ENCODE data around the gene ABTB2. TPM values are rescaled to one million over a fixed set of nuclear protein-coding genes. Genes with fewer than 3 reads are reported as not detected.
A peak's percentile ranks its signal among the peaks of the same experiment; 100 is the strongest.

ABTB2 gene
- total RNA-seq, 4 donors from 2014 or later: 0.79 to 4.1 (median 3.7) TPM

GRCh38 chr11:34161361-34161760, 196.4 kb downstream of the ABTB2 start:
- intact Hi-C loops (cut with DNase I): no loop called here
- peaks cover 0 to 15% (median 0%) of the 10 kb centered on the region in 3 donors for H3K4me1 ChIP-seq
- H3K4me3 ChIP-seq: no peak overlapping the region
- no peaks in the 10 kb centered on the region for H3K9me3 ChIP-seq
- peaks cover 0 to 10% (median 0%) of the 10 kb centered on the region in 3 donors for H3K36me3 ChIP-seq
- 86% methylated on average over 4 of the region's 6 CpGs; no CpG with 5 or more reads in 1 of the 2 donors for WGBS, 2 donors
- no peak overlapping the region for H3K27ac ChIP-seq
- H3K27me3 ChIP-seq: no peaks in the 10 kb centered on the region
- DNase-seq: no peak
- TF ChIP-seq, protein P1, sequence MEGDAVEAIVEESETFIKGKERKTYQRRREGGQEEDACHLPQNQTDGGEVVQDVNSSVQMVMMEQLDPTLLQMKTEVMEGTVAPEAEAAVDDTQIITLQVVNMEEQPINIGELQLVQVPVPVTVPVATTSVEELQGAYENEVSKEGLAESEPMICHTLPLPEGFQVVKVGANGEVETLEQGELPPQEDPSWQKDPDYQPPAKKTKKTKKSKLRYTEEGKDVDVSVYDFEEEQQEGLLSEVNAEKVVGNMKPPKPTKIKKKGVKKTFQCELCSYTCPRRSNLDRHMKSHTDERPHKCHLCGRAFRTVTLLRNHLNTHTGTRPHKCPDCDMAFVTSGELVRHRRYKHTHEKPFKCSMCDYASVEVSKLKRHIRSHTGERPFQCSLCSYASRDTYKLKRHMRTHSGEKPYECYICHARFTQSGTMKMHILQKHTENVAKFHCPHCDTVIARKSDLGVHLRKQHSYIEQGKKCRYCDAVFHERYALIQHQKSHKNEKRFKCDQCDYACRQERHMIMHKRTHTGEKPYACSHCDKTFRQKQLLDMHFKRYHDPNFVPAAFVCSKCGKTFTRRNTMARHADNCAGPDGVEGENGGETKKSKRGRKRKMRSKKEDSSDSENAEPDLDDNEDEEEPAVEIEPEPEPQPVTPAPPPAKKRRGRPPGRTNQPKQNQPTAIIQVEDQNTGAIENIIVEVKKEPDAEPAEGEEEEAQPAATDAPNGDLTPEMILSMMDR (IDR thresholded peaks at IDR 0.05): no peak
- no peak for TF ChIP-seq POLR2A (IDR thresholded peaks at IDR 0.05)

GRCh38 chr11:34160791-34161190, 197.0 kb downstream of the ABTB2 start:
- 80% methylated on average over 1 of the region's 18 CpGs; no CpG with 5 or more reads in 1 of the 2 donors for WGBS, 2 donors

DNA sequence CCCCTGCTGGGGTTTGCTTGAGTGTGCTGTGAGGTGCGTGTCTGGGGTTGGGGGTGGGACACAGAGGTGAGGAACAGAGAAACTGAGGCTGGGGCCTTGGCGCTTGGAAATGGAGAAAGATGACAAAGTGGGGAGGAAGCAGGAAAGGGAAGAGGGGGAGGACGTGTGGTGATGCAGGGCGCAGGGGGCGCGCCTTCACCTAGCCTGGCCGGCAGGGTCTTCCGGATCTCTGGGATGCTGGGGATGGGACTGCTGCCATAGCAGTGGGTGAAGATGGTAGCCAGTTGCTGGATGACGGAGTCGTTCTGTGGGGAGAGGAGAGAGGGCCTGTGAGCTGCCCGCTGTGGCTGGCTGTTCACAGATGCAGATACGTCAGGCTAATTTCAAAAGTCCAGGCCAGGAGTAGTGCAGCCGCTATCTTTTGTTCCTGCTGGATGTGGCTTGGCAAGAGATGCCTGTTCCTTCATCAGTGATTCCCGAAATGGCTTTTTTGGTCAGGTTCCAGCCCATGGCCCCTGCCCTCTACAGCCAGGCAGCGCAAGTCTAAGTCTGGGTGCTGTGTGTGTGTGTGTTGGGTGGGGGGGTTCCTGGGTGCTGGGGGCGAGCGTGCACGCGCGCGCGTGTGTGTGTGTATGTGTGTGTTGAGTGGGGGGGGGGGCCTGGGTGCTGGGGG, 197.6 kb downstream of the ABTB2 start:
- 66 to 83% methylated on average over 11 to 12 of the region's 22 CpGs for WGBS, 2 donors
- peaks cover 0 to 12% (median 0%) of the 10 kb centered on the region in 3 donors for H3K36me3 ChIP-seq
- H3K27me3 ChIP-seq: no peaks in the 10 kb centered on the region
- intact Hi-C loops (cut with DNase I): no loop called here
- H3K4me3 ChIP-seq: no peak overlapping the region
- no peak for DNase-seq
- no peak for TF ChIP-seq POLR2A (IDR thresholded peaks at IDR 0.05)
- TF ChIP-seq, protein P1 (IDR thresholded peaks at IDR 0.05): no peak
- H3K4me1 ChIP-seq: peaks cover 0 to 13% (median 7%) of the 10 kb centered on the region in 3 donors
- no peak overlapping the region for H3K27ac ChIP-seq
- no peaks in the 10 kb centered on the region for H3K9me3 ChIP-seq

More at GRCh38 chr11:34160791-34161190, 197.0 kb downstream of the ABTB2 start:
- TF ChIP-seq POLR2A (IDR thresholded peaks at IDR 0.05): no peak
- TF ChIP-seq, protein P1 (IDR thresholded peaks at IDR 0.05): no peak
- intact Hi-C loops (cut with DNase I): no loop called here
- H3K36me3 ChIP-seq: peaks cover 0 to 10% (median 0%) of the 10 kb centered on the region in 3 donors
- H3K4me1 ChIP-seq: peaks cover 0 to 13% (median 1%) of the 10 kb centered on the region in 3 donors
- no peaks in the 10 kb centered on the region for H3K9me3 ChIP-seq
- no peak overlapping the region for H3K27ac ChIP-seq
- H3K4me3 ChIP-seq: no peak overlapping the region
- H3K27me3 ChIP-seq: no peaks in the 10 kb centered on the region
- no peak for DNase-seq

DNA sequence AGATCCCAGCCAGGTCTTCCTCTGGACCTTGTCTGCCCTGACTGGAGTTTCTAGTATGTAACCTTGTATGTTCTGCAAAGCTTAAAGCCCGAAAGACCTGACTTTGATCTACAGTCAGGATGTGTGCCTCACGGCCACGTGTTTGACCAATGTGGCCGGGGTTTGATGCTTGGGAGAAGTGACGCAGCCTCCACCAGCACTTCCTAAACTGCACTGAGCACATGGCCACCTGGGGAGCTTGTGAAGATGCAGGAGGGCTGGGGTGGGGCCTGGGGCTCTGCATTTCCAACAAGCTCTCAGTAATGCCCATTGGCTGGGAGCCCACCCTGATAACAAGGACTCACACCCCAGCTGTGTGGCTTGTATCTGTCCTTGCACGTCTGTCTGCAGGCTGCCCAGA, 199.1 kb downstream of the ABTB2 start:
- intact Hi-C loops (cut with DNase I): no loop called here
- no peak overlapping the region for H3K4me3 ChIP-seq
- peaks cover 0 to 17% (median 0%) of the 10 kb centered on the region in 3 donors for H3K36me3 ChIP-seq
- no peak overlapping the region for H3K27ac ChIP-seq
- no peaks in the 10 kb centered on the region for H3K27me3 ChIP-seq
- no peaks in the 10 kb centered on the region for H3K9me3 ChIP-seq
- peaks cover 3 to 23% (median 14%) of the 10 kb centered on the region in 3 donors for H3K4me1 ChIP-seq
- WGBS, 2 donors: no CpG with 5 or more reads among the region's 6 CpGs
- no peak for DNase-seq
- TF ChIP-seq, protein P1 (IDR thresholded peaks at IDR 0.05): no peak
- no peak for TF ChIP-seq POLR2A (IDR thresholded peaks at IDR 0.05)

DNA sequence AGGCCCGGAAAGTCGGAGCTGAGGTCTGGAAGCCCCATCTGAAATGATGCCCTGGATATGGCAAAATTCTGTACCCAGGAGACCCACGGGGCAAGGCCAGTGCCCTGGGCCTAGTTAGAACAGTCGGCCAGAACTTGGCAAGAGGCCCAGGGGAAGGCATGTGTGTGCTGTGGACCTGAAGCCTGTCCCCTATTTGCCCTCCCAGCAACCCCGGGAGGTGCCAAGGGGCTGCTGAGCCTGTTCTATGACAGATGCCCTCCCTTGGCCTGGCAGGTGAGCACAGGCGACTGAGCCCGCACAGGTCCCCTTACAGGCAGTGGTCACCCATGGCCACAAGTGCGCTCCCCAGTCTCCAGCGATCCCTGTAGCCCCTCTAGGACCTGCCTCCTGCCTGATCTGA, 200.6 kb downstream of the ABTB2 start:
- Histone ChIP-seq H3K4me1 (peaks cover 3 to 23% (median 14%) of the 10 kb centered on the region in 3 donors), H3K4me3 (no peak overlapping the region), H3K27ac (peak overlapping the region in 1 of 4 donors; percentile 21), H3K9me3 (no peaks in the 10 kb centered on the region), H3K36me3 (peaks cover 0 to 26% (median 0%) of the 10 kb centered on the region in 3 donors), H3K27me3 (no peaks in the 10 kb centered on the region)
- no peak for DNase-seq
- 80 to 85% methylated on average over 5 to 7 of the region's 9 CpGs for WGBS, 2 donors
- TF ChIP-seq, protein P1 (IDR thresholded peaks at IDR 0.05): no peak
- no peak for TF ChIP-seq POLR2A (IDR thresholded peaks at IDR 0.05)
- intact Hi-C loops (cut with DNase I): no loop called here

Measured in esophagus squamous epithelium (tissue), 5 donors.